Measurements from ENCODE around the gene CLSTN2.

GRCh38 chr3:140015741-140016140 is 80.8 kb downstream of the CLSTN2 start:
- TF ChIP-seq POLR2A (IDR thresholded peaks at IDR 0.05): no peak
- TF ChIP-seq CTCF (IDR thresholded peaks at IDR 0.05): no peak
